ENCODE results near the gene CA10.

DNA sequence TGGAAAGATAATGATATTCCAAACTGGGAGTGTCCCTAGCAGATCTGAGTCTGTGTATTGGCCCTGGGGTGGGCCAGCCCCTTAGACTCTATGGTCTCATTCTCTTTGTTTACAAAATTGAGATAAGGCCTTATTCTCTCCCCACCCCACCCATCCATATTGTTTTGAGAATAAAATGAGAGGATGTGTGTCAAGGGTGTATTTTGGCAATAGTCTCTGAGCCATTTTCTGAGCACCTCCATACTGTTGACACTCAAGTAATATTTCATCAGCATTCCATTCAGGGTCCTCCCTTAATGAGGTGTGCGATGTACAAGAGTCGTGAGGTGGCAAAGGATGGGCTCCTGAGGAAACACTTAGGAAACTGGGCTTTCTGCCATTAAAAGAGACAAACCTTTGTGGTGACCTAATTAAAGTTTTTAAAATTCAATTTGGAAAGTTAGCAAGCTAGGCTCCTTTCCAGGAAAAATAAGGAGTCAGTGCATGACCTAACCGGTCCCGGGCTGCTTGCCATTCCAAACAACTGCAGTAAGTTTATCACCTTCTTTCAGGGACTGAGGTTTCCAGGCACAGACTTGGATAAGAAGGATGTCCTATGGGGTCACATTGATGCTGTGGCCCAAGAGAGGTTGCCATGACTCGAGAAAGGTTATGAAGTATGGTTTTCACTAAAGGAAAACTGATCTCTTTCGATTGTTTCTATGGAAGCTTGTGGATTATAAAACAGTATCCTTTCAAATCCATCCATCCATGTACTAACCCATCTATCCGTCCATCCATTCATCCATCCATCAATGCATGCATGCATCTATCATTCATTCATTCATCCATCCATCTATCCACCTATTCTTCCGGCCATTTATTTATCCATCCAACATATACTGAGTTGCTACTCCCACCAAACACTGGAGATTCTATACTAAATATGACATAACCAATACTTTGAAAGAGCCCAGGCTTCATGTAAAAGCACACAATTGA lies 454.9 kb downstream of the CA10 start:
- TF ChIP-seq, protein P1, sequence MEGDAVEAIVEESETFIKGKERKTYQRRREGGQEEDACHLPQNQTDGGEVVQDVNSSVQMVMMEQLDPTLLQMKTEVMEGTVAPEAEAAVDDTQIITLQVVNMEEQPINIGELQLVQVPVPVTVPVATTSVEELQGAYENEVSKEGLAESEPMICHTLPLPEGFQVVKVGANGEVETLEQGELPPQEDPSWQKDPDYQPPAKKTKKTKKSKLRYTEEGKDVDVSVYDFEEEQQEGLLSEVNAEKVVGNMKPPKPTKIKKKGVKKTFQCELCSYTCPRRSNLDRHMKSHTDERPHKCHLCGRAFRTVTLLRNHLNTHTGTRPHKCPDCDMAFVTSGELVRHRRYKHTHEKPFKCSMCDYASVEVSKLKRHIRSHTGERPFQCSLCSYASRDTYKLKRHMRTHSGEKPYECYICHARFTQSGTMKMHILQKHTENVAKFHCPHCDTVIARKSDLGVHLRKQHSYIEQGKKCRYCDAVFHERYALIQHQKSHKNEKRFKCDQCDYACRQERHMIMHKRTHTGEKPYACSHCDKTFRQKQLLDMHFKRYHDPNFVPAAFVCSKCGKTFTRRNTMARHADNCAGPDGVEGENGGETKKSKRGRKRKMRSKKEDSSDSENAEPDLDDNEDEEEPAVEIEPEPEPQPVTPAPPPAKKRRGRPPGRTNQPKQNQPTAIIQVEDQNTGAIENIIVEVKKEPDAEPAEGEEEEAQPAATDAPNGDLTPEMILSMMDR (IDR thresholded peaks at IDR 0.05; ENCODE audit: low read depth, low read length, poor library complexity, severe bottlenecking) = no peak
- no peak for TF ChIP-seq EZH2phosphoT487 (IDR thresholded peaks at IDR 0.05; ENCODE audit: borderline replicate concordance, low read length)

Data from DOHH2 (cell line).